GM21723 (cell line): Measurements from ENCODE around the gene FGF18.

Source experiments
- ATAC-seq: cut with Tn5 transposase; IDR thresholded peaks from one replicate; pipeline ENCODE4 v1.9.1; 2021; ENCODE audit warnings: mild to moderate bottlenecking, moderate library complexity; ENCODE audit not compliant: unreplicated experiment

Gene FGF18

GRCh38 chr5:171464829-171465228, 45.4 kb downstream of the FGF18 start:
- no peak for ATAC-seq

- ATAC-seq, result no peak
Measured at GRCh38 chr5:171467107-171467506, 47.7 kb downstream of the FGF18 start.

- no peak for ATAC-seq
Measured at GRCh38 chr5:171469326-171469725, 49.9 kb downstream of the FGF18 start.

GRCh38 chr5:171470420-171470819, 51.0 kb downstream of the FGF18 start:
- no peak for ATAC-seq

- no peak for ATAC-seq
Measured at GRCh38 chr5:171474230-171474813, 54.9 kb downstream of the FGF18 start.

- ATAC-seq, result no peak
Measured at GRCh38 chr5:171475596-171475995, 56.1 kb downstream of the FGF18 start.

- ATAC-seq, result no peak
Measured at GRCh38 chr5:171476701-171477100, 57.3 kb downstream of the FGF18 start.

GRCh38 chr5:171477101-171477500, 57.7 kb downstream of the FGF18 start:
- ATAC-seq, result no peak

GRCh38 chr5:171477666-171478065, 58.2 kb downstream of the FGF18 start:
- ATAC-seq, result no peak

- no peak for ATAC-seq
Measured at GRCh38 chr5:171478946-171479775, 59.7 kb downstream of the FGF18 start.

- no peak for ATAC-seq
Measured at GRCh38 chr5:171479776-171480125, 60.3 kb downstream of the FGF18 start.

- ATAC-seq, result no peak
Measured at GRCh38 chr5:171480239-171480638, 60.8 kb downstream of the FGF18 start.

GRCh38 chr5:171481571-171482433, 62.4 kb downstream of the FGF18 start:
- ATAC-seq, result no peak

- ATAC-seq, result no peak
Measured at GRCh38 chr5:171482434-171482730, 62.9 kb downstream of the FGF18 start.

GRCh38 chr5:171483551-171484135, 64.2 kb downstream of the FGF18 start:
- no peak for ATAC-seq

GRCh38 chr5:171484460-171484899, 65.0 kb downstream of the FGF18 start:
- no peak for ATAC-seq

- no peak for ATAC-seq
Measured at GRCh38 chr5:171485668-171486067, 66.2 kb downstream of the FGF18 start.

GRCh38 chr5:171486613-171487012, 67.2 kb downstream of the FGF18 start:
- ATAC-seq, result no peak

- ATAC-seq, result no peak
Measured at GRCh38 chr5:171488876-171489275, 69.4 kb downstream of the FGF18 start.

GRCh38 chr5:171492781-171493180, 73.3 kb downstream of the FGF18 start:
- ATAC-seq, result no peak

GRCh38 chr5:171493646-171494393, 74.4 kb downstream of the FGF18 start:
- no peak for ATAC-seq
